NT2/D1 (cell line): Measurements from ENCODE around the gene RAB31.

Experiments
- YY1 ChIP-seq: IDR thresholded peaks from 2 replicates; pipeline ENCODE4 v1.6.1; 2011; ENCODE audit not compliant: insufficient read length, insufficient read depth
- ZNF274 ChIP-seq: IDR thresholded peaks from 2 replicates; pipeline ENCODE4 v1.6.1; 2011; ENCODE audit warnings: mild to moderate bottlenecking, low read depth, low read length

DNA sequence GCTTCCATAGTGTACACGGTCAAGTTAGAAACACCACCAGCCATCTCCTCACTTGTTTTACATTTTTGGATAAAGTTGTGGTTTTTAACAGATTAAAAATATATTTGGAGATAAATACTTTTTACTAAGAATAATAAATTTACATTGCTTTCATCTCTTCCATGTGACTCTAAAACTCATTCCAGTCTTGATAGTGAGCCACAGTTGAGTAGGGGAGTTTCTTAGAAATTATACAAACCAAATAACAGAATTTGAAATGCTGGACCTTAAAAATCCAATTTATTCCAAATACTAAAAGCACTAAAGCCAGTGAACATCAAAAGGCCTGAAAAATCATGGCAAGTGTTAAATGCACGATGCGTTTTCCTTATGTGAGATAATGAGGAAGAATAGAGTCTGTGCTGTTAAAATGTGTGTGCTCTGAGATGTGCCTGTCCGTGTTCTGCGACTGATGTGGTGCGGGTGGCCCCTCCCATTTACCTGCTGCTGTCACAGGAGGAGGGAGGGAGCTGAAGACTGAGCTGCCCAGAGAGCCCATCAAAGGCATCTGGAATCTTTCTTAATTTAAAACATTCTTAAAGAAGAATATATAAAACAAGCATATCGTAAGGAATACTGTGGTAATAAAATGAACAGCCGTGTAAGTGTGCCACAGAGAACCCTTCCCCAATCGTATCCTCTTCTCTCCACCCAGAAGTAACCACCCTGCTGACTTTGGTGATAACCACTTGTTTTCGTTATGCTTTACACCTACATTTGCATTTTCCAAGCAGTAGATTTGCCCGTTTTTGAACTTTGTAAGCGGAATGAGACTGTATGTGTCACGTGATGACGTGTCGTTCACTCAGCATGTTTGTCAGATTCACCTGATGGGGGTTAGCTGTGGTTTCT, 120.7 kb downstream of the RAB31 start:
- no peak for TF ChIP-seq YY1
- TF ChIP-seq ZNF274 = no peak
